GM13977 (cell line): ENCODE measurements around the gene ATOX1.

Source experiments
- DNase-seq: peaks from one replicate; pipeline ENCODE4 v3.0.0; 2012; ENCODE audit warnings: low spot score
- in situ Hi-C: fragments of 300-500 bp; cut with MboI; formaldehyde crosslinking; loops from one replicate; pipeline ENCODE4 v1.12.0; 2022; ENCODE audit warnings: low sequenced_read_pairs, low pct_unique_long_range_greater_than_20kb, mixed read lengths, inconsistent platforms; ENCODE audit not compliant: unreplicated experiment
- TF ChIP-seq, protein P1 (sequence below): IDR thresholded peaks from 2 replicates; pipeline ENCODE4 v1.5.1; 2012; ENCODE audit warnings: mild to moderate bottlenecking, control low read depth; ENCODE audit not compliant: insufficient read depth; ENCODE audit errors: extremely low read depth, missing control alignments

ATOX1 gene

DNA sequence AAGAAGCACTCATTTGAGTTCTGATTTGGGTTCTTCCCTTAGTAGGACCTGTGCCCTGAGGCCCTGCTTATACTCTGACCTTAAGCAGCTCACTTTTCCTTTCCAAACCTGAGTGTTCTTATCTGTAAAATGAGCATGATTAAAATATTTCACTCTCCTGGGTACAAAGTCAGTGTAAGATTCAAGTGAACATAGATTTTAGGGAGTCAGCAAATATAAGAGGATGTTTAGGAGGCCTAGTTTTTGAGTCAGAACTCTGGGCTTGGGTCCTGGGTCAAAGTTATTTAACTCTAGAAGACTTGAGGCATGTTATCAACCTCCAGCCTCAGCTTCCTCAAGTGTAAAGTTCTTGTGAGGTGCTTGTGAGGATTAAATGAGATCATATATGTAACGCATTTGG, 63.0 kb downstream of the ATOX1 start:
- DNase-seq: no peak
- in situ Hi-C loops: no loop called here
- TF ChIP-seq, protein P1, sequence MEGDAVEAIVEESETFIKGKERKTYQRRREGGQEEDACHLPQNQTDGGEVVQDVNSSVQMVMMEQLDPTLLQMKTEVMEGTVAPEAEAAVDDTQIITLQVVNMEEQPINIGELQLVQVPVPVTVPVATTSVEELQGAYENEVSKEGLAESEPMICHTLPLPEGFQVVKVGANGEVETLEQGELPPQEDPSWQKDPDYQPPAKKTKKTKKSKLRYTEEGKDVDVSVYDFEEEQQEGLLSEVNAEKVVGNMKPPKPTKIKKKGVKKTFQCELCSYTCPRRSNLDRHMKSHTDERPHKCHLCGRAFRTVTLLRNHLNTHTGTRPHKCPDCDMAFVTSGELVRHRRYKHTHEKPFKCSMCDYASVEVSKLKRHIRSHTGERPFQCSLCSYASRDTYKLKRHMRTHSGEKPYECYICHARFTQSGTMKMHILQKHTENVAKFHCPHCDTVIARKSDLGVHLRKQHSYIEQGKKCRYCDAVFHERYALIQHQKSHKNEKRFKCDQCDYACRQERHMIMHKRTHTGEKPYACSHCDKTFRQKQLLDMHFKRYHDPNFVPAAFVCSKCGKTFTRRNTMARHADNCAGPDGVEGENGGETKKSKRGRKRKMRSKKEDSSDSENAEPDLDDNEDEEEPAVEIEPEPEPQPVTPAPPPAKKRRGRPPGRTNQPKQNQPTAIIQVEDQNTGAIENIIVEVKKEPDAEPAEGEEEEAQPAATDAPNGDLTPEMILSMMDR: no peak

DNA sequence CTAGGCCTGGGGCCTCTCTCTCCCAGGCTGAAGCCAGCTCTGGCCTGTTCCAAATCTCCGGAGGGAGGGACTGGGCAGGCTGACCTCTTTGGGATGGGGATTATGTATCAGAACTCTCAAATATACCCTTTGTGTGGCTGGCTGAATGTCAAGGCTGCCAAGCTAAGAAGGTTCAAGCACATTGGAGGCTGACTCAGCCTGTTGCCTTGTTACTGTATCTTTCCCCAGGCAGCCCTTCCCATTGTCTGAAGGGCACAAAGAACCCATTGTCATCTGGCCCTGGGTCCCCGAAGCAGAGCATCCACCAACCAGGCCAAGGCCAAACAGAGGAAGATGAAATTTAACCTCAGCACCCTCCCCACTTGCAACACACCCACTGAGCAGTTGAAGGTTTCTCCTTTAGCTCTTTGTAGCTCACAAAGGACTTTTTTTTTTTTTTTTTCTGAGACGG, 64.4 kb downstream of the ATOX1 start:
- TF ChIP-seq, protein P1: no peak
- DNase-seq: no peak
- in situ Hi-C loops: no loop called here
